SJSA1 (cell line): ENCODE data around the gene NAT8L. TPM values are rescaled to one million over a fixed set of nuclear protein-coding genes. Genes with fewer than 3 reads are reported as not detected.

Experiments
- total RNA-seq: library from RNA; depleted of rRNA; stranded (reverse); fragments of >200 nt; shearing (Covaris generic); gene quantifications from 2 replicates; pipeline ENCODE4 v1.2.3, GENCODE V29; 2014; rRNA removed

Gene NAT8L
- total RNA-seq, 1 experiment from 2014 or later = not detected

Other genes with a start within 250 kb of the NAT8L start
- gene LETM1, start 203.2 kb upstream of the NAT8L start, total RNA-seq = 13.1 and 18.6 TPM in 2 replicates
- gene NSD2, start 187.9 kb upstream of the NAT8L start, total RNA-seq = 35.9 and 39.0 TPM in 2 replicates
- gene NELFA, start 50.4 kb upstream of the NAT8L start, total RNA-seq = 7.5 and 9.2 TPM in 2 replicates
- 10.0 and 16.6 TPM in 2 replicates for gene HAUS3, start 182.8 kb downstream of the NAT8L start, total RNA-seq
- gene POLN, start 182.8 kb downstream of the NAT8L start, total RNA-seq = 0.61 TPM in 1 of 2 replicates, not detected in the other
- gene MXD4, start 202.8 kb downstream of the NAT8L start, total RNA-seq = 8.7 and 11.7 TPM in 2 replicates